ENCODE measurements around the gene IL6R.
A peak's percentile ranks its signal among the peaks of the same experiment; 100 is the strongest.

IL6R gene

GRCh38 chr1:154463512-154463990 is 58.4 kb downstream of the IL6R start:
- TF ChIP-seq FOXP2 (optimal IDR thresholded peaks at IDR 0.05; ENCODE audit: borderline replicate concordance, extremely low read depth, extremely low read length, insufficient read depth), result no peak
- TF ChIP-seq SIN3A (IDR thresholded peaks at IDR 0.05; ENCODE audit: borderline replicate concordance, insufficient read depth, low read length), result peak; percentile 71; the same call in 1 of the 2 replicates
- TF ChIP-seq TAF1 (IDR thresholded peaks at IDR 0.05; ENCODE audit: borderline replicate concordance, insufficient read depth, low read length), result no peak
- TF ChIP-seq, protein P1, sequence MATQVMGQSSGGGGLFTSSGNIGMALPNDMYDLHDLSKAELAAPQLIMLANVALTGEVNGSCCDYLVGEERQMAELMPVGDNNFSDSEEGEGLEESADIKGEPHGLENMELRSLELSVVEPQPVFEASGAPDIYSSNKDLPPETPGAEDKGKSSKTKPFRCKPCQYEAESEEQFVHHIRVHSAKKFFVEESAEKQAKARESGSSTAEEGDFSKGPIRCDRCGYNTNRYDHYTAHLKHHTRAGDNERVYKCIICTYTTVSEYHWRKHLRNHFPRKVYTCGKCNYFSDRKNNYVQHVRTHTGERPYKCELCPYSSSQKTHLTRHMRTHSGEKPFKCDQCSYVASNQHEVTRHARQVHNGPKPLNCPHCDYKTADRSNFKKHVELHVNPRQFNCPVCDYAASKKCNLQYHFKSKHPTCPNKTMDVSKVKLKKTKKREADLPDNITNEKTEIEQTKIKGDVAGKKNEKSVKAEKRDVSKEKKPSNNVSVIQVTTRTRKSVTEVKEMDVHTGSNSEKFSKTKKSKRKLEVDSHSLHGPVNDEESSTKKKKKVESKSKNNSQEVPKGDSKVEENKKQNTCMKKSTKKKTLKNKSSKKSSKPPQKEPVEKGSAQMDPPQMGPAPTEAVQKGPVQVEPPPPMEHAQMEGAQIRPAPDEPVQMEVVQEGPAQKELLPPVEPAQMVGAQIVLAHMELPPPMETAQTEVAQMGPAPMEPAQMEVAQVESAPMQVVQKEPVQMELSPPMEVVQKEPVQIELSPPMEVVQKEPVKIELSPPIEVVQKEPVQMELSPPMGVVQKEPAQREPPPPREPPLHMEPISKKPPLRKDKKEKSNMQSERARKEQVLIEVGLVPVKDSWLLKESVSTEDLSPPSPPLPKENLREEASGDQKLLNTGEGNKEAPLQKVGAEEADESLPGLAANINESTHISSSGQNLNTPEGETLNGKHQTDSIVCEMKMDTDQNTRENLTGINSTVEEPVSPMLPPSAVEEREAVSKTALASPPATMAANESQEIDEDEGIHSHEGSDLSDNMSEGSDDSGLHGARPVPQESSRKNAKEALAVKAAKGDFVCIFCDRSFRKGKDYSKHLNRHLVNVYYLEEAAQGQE (IDR thresholded peaks at IDR 0.05; ENCODE audit: insufficient read depth in 1 of 2, low read depth in 2 of 2, low read length in 2 of 2), result no peak; a peak in 1 of 4 replicates

- TF ChIP-seq, protein P1 (IDR thresholded peaks at IDR 0.05; ENCODE audit: insufficient read depth in 1 of 2, low read depth in 2 of 2, low read length in 2 of 2), result no peak
- no peak for TF ChIP-seq POLR2AphosphoS5 (IDR thresholded peaks at IDR 0.05; ENCODE audit: low read depth, low read length)
- no peak for TF ChIP-seq SIN3A (IDR thresholded peaks at IDR 0.05; ENCODE audit: borderline replicate concordance, insufficient read depth, low read length)
- no peak for TF ChIP-seq TAF1 (IDR thresholded peaks at IDR 0.05; ENCODE audit: borderline replicate concordance, insufficient read depth, low read length)
- TF ChIP-seq FOXP2 (optimal IDR thresholded peaks at IDR 0.05; ENCODE audit: borderline replicate concordance, extremely low read depth, extremely low read length, insufficient read depth), result no peak
Observed at GRCh38 chr1:154465621-154466195, 60.6 kb downstream of the IL6R start.

- no peak for TF ChIP-seq TAF1 (IDR thresholded peaks at IDR 0.05; ENCODE audit: borderline replicate concordance, insufficient read depth, low read length)
- TF ChIP-seq, protein P1 (IDR thresholded peaks at IDR 0.05; ENCODE audit: insufficient read depth in 1 of 2, low read depth in 2 of 2, low read length in 2 of 2), result no peak
Observed at GRCh38 chr1:154466206-154466605, 61.1 kb downstream of the IL6R start.

DNA sequence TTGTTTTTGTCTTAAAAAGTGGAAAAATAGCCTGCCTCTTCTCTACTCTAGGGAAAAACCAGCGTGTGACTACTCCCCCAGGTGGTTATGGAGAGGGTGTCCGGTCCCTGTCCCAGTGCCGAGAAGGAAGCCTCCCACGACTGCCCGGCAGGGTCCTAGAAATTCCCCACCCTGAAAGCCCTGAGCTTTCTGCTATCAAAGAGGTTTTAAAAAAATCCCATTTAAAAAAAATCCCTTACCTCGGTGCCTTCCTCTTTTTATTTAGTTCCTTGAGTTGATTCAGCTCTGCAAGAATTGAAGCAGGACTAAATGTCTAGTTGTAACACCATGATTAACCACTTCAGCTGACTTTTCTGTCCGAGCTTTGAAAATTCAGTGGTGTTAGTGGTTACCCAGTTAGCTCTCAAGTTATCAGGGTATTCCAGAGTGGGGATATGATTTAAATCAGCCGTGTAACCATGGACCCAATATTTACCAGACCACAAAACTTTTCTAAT is 61.8 kb downstream of the IL6R start:
- TF ChIP-seq SIN3A (IDR thresholded peaks at IDR 0.05; ENCODE audit: borderline replicate concordance, insufficient read depth, low read length), result no peak
- TF ChIP-seq FOXP2 (optimal IDR thresholded peaks at IDR 0.05; ENCODE audit: borderline replicate concordance, extremely low read depth, extremely low read length, insufficient read depth), result no peak
- no peak for TF ChIP-seq POLR2AphosphoS5 (IDR thresholded peaks at IDR 0.05; ENCODE audit: low read depth, low read length)
- TF ChIP-seq, protein P1 (IDR thresholded peaks at IDR 0.05; ENCODE audit: insufficient read depth in 1 of 2, low read depth in 2 of 2, low read length in 2 of 2), result no peak
